CD14-positive monocyte (primary cell): ENCODE data around the gene CENPP. TPM values are rescaled to one million over a fixed set of nuclear protein-coding genes. Genes with fewer than 3 reads are reported as not detected.

Experiments used
- DNase-seq, 3 donors: peaks; one replicate each; pipeline ENCODE4 v3.0.0-alpha.2; 2011 to 2022
- H2AFZ ChIP-seq: 2 replicates; pipeline ENCODE4 v1.6.0; 2012; ENCODE audit warnings: mild to moderate bottlenecking, low read depth, low read length, inconsistent platforms; ENCODE audit not compliant: insufficient read depth, poor library complexity, severe bottlenecking
- H3K27ac ChIP-seq, 2 donors: 1 replicate in 1 of 2; 2 replicates in 1 of 2; pipeline ENCODE4 v1.5.1; 2012 to 2013; ENCODE audit warnings: low read length in 2 of 2, control low read depth in 1 of 2, inconsistent platforms in 1 of 2, low read depth in 1 of 2, mild to moderate bottlenecking in 1 of 2
- H3K27me3 ChIP-seq, 2 donors: one replicate each; pipeline versions ENCODE4 v1.6.0 to v1.6.1; 2011 to 2013; ENCODE audit warnings: low read length in 2 of 2; ENCODE audit not compliant: control insufficient read depth in 2 of 2, insufficient read depth in 2 of 2
- H3K36me3 ChIP-seq, 2 donors: replicated peaks in 1 of 2; 1 replicate in 1 of 2; 2 replicates in 1 of 2; pipeline versions ENCODE4 v1.5.1 to v1.6.1; 2012 to 2013; ENCODE audit warnings: low read length in 2 of 2, control low read depth in 1 of 2, inconsistent platforms in 1 of 2, mild to moderate bottlenecking in 1 of 2; ENCODE audit not compliant: insufficient read depth in 2 of 2, control insufficient read depth in 1 of 2
- H3K4me1 ChIP-seq, 2 donors: 1 replicate in 1 of 2; 2 replicates in 1 of 2; pipeline versions ENCODE4 v1.5.1 to v1.6.1; 2012 to 2013; ENCODE audit warnings: low read length in 2 of 2, control low read depth in 1 of 2, inconsistent platforms in 1 of 2, mild to moderate bottlenecking in 1 of 2, moderate library complexity in 1 of 2; ENCODE audit not compliant: insufficient read depth in 2 of 2, control insufficient read depth in 1 of 2
- H3K4me2 ChIP-seq: replicated peaks from 2 replicates; pipeline ENCODE3; 2012; ENCODE audit warnings: low read length, moderate library complexity, mild to moderate bottlenecking; ENCODE audit not compliant: poor library complexity, severe bottlenecking; ENCODE audit errors: extremely low read depth
- H3K4me3 ChIP-seq, 3 experiments: fragments of 200-600 bp in 1 of 3; sonication (generic) in 1 of 3; replicated peaks in 1 of 3; 1 replicate in 2 of 3; 2 replicates in 1 of 3; pipeline ENCODE4 v1.5.1; 2011 to 2013; ENCODE audit warnings: low read length in 3 of 3, mild to moderate bottlenecking in 3 of 3, control low read depth in 2 of 3, low read depth in 2 of 3, inconsistent platforms in 1 of 3, moderate library complexity in 1 of 3
- H3K79me2 ChIP-seq: 2 replicates; pipeline ENCODE4 v1.6.0; 2012; ENCODE audit warnings: mild to moderate bottlenecking, control low read depth, inconsistent platforms, low read length, moderate library complexity; ENCODE audit not compliant: insufficient read depth
- H3K9ac ChIP-seq: 2 replicates; pipeline ENCODE4 v1.6.0; 2017; ENCODE audit warnings: low read length, mild to moderate bottlenecking; ENCODE audit not compliant: insufficient read depth, poor library complexity, severe bottlenecking
- H3K9me3 ChIP-seq, 2 donors: replicated peaks in 1 of 2; 1 replicate in 1 of 2; 2 replicates in 1 of 2; pipeline versions ENCODE4 v1.5.1 to v1.6.1; 2012 to 2013; ENCODE audit warnings: low read length in 2 of 2, control low read depth in 1 of 2; ENCODE audit not compliant: control insufficient read depth in 1 of 2, insufficient read depth in 1 of 2
- H4K20me1 ChIP-seq: 2 replicates; pipeline ENCODE4 v1.6.0; 2012; ENCODE audit warnings: mild to moderate bottlenecking, low read length, control low read depth, moderate library complexity; ENCODE audit not compliant: insufficient read depth
- H3K27ac Mint-ChIP-seq, 7 donors: one replicate each; pipeline ENCODE4 v1.8.0; 2020; ENCODE audit warnings: mild to moderate bottlenecking in 7 of 7, mixed read lengths in 7 of 7, moderate library complexity in 6 of 7, inconsistent platforms in 2 of 7
- H3K27me3 Mint-ChIP-seq, 3 donors: one replicate each; pipeline ENCODE4 v1.8.0; 2021 to 2022; ENCODE audit warnings: low read depth in 3 of 3, mild to moderate bottlenecking in 3 of 3, mixed read lengths in 3 of 3, moderate library complexity in 3 of 3, inconsistent platforms in 1 of 3
- H3K36me3 Mint-ChIP-seq, 2 donors: one replicate each; pipeline ENCODE4 v1.8.0; 2020; ENCODE audit warnings: mixed read lengths in 2 of 2, inconsistent platforms in 1 of 2, mild to moderate bottlenecking in 1 of 2
- H3K4me1 Mint-ChIP-seq: one replicate; pipeline ENCODE4 v1.8.0; 2020; ENCODE audit warnings: mild to moderate bottlenecking, mixed read lengths
- H3K4me3 Mint-ChIP-seq, 2 donors: one replicate each; pipeline ENCODE4 v1.8.0; 2020; ENCODE audit warnings: mild to moderate bottlenecking in 2 of 2, mixed read lengths in 2 of 2, moderate library complexity in 1 of 2
- H3K9me3 Mint-ChIP-seq, 7 donors: one replicate each; pipeline ENCODE4 v1.8.0; 2020 to 2022; ENCODE audit warnings: mixed read lengths in 7 of 7, mild to moderate bottlenecking in 6 of 7, moderate library complexity in 6 of 7, inconsistent platforms in 2 of 7
- CTCF ChIP-seq: fragments of 200-600 bp; IDR thresholded peaks from one replicate; pipeline ENCODE4 v1.8.0; 2022; ENCODE audit warnings: antibody characterized with exemption, mild to moderate bottlenecking
- WGBS: methylation state at CpG from one replicate; pipeline ENCODE4 v1.1.5; 2013; ENCODE audit warnings: missing lambda C conversion rate; ENCODE audit not compliant: insufficient coverage; 5-methylcytosine and 5-hydroxymethylcytosine counted together
- intact Hi-C, 2 donors: fragments of 100-400 bp; cut with micrococcal nuclease; formaldehyde crosslinking; loops; one replicate each; pipeline versions ENCODE4 v1.15.0 to v1.15.1; 2023
- polyA plus RNA-seq, 3 donors: library from polyadenylated mRNA; depleted of rRNA in 1 of 3; unstranded in 2 of 3; stranded (reverse) in 1 of 3; fragments of 300-500 nt in 2 of 3; fragments of >200 nt in 1 of 3; fragmentation: Illumina TruSeq in 2 of 3; gene quantifications; 1 replicate in 2 of 3; 2 replicates in 1 of 3; pipeline ENCODE4 v1.2.3, GENCODE V29; 2012 to 2021

CENPP gene
- polyA plus RNA-seq, 3 donors, result 0.50 to 1.1 (median 1.1) TPM

DNA sequence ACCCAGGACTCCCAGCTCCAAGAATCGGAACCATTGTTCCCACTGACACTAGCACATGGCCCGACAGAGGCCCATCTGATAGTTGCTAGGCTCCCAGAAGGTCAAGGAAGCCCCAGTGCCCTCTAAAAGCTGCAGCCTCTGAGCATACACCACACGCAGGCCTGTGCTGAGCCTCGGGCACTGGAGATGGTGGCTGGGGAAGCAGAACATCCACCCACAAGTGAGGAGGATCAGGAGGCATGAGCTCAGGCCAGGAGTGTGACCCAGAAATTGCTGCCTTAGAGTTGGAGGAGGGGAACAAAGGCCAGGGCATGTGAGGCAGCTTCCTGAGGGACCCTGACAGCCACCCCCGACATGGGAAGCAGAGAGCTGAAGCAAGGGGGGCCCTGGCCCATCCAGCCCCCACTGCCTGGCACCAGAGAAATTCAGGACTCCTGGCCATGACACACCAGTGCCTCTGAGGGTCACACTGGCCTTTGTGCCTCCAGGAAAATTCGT, 322.8 kb downstream of the CENPP start:
- DNase-seq, result no peak
- Histone ChIP-seq H2AFZ (no peak overlapping the region), H4K20me1 (no peaks in the 10 kb centered on the region), H3K27ac (no peak overlapping the region), H3K4me1 (no peaks in the 10 kb centered on the region), H3K27me3 (no peaks in the 10 kb centered on the region), H3K4me2 (no peak overlapping the region), H3K4me3 (no peak overlapping the region), H3K9ac (no peak overlapping the region), H3K9me3 (no peaks in the 10 kb centered on the region), H3K36me3 (peaks cover 83 to 100% of the 10 kb centered on the region in 2 donors), H3K79me2 (no peaks in the 10 kb centered on the region)
- peak overlapping the region in 1 of 7 donors; percentile 43 for H3K27ac Mint-ChIP-seq
- no peaks in the 10 kb centered on the region for H3K4me1 Mint-ChIP-seq
- H3K27me3 Mint-ChIP-seq, result peaks cover 0 to 2% (median 0%) of the 10 kb centered on the region in 3 donors
- H3K4me3 Mint-ChIP-seq, result no peak overlapping the region
- intact Hi-C loops, result no loop called here
- WGBS, result 98% methylated on average over 6 of the region's 6 CpGs
- TF ChIP-seq CTCF, result no peak
- H3K9me3 Mint-ChIP-seq, result peaks cover 0 to 6% (median 0%) of the 10 kb centered on the region in 7 donors
- peaks cover 80 to 89% of the 10 kb centered on the region in 2 donors for H3K36me3 Mint-ChIP-seq

DNA sequence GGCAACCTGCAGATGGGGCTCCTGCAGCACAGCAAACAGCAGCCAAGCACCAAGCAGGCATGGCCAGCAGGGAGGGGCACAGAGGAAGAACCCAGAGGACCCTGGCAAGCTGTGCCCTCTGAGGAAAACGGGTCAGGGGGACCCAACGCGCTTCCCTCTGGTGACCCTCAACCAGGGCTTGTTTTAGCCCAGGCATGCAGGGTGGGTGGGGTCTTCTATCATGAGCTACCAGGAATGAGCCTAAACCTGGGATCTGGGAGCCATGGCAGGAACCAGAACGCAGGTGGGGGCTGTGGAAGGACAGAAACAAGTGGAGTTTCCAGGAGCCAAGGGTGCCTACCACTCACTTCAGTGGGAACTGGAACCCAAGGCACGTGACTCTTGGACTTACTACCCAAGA, 323.3 kb downstream of the CENPP start:
- Histone ChIP-seq H3K79me2 (no peaks in the 10 kb centered on the region), H3K4me1 (no peaks in the 10 kb centered on the region), H3K4me2 (no peak overlapping the region), H3K27ac (no peak overlapping the region), H3K27me3 (no peaks in the 10 kb centered on the region), H3K9ac (no peak overlapping the region), H2AFZ (no peak overlapping the region), H3K4me3 (no peak overlapping the region), H3K36me3 (peaks cover 83 to 100% of the 10 kb centered on the region in 2 donors), H4K20me1 (no peaks in the 10 kb centered on the region), H3K9me3 (no peaks in the 10 kb centered on the region)
- H3K9me3 Mint-ChIP-seq, result peaks cover 0 to 6% (median 0%) of the 10 kb centered on the region in 7 donors
- H3K36me3 Mint-ChIP-seq, result peaks cover 78 to 91% of the 10 kb centered on the region in 2 donors
- H3K27me3 Mint-ChIP-seq, result peaks cover 0 to 2% (median 0%) of the 10 kb centered on the region in 3 donors
- DNase-seq, result no peak
- no peak for TF ChIP-seq CTCF
- intact Hi-C loops, result no loop called here
- H3K27ac Mint-ChIP-seq, result peak overlapping the region in 2 of 7 donors; percentile 32 to 62
- H3K4me1 Mint-ChIP-seq, result no peaks in the 10 kb centered on the region
- 97% methylated on average over 4 of the region's 5 CpGs for WGBS
- no peak overlapping the region for H3K4me3 Mint-ChIP-seq
